ENCODE data around the gene MBNL1. TPM values are rescaled to one million over a fixed set of nuclear protein-coding genes. Genes with fewer than 3 reads are reported as not detected.

Gene MBNL1
- total RNA-seq, 1 experiment from 2014 or later, result 140 TPM

GRCh38 chr3:152447511-152447910, 178.8 kb downstream of the MBNL1 start:
- no peak overlapping the region for H3K27ac ChIP-seq (ENCODE audit: low read length)
- no peaks in the 10 kb centered on the region for H3K27me3 ChIP-seq (ENCODE audit: control insufficient read depth, insufficient read depth, low read length)
- no peak overlapping the region for H3K4me3 ChIP-seq (ENCODE audit: low read depth in 2 of 2, low read length in 2 of 2)
- H3K4me1 ChIP-seq (ENCODE audit: control insufficient read depth, insufficient read depth, low read length), result peaks cover 8% of the 10 kb centered on the region
- no TSS peak for BruUV-seq (replicated peaks)
- in situ Hi-C loops (cut with HindIII; ENCODE audit: low pct_unique_long_range_greater_than_20kb, low sequenced_read_pairs) (no loop called here), intact Hi-C loops (cut with micrococcal nuclease; ENCODE audit: unreplicated experiment) (loop anchor here (10.0 kb wide), 1 partner anchor 603 kb away; no protein-coding TSS in a partner anchor)
- H3K9me3 ChIP-seq (ENCODE audit: control insufficient read depth, insufficient read depth, low read depth, low read length), result no peaks in the 10 kb centered on the region
- ChIA-PET POLR2A (interaction anchor here (0.6 kb wide), 1 partner anchor 55 kb away, joined by 5 read pairs; no protein-coding TSS in a partner anchor), CTCF (interaction anchor here (0.9 kb wide), 1 partner anchor 19 kb away, joined by 3 read pairs; no protein-coding TSS in a partner anchor)
- DNase-seq (ENCODE audit: low read depth, low spot score), result no peak
- TF ChIP-seq POLR2AphosphoS5 (IDR thresholded peaks at IDR 0.05; ENCODE audit: low read depth, low read length) (no peak), TCF7L2 (IDR thresholded peaks at IDR 0.05; ENCODE audit: low read depth, low read length) (no peak), SIN3A (IDR thresholded peaks at IDR 0.05; ENCODE audit: borderline replicate concordance, insufficient read depth, low read depth, low read length) (no peak), REST (IDR thresholded peaks at IDR 0.05; ENCODE audit: insufficient read depth in 1 of 2, low read depth in 2 of 2, low read length in 1 of 2) (no peak), CTCF (IDR thresholded peaks at IDR 0.05) (no peak)
- H3K36me3 ChIP-seq (ENCODE audit: control insufficient read depth, insufficient read depth, low read length), result peaks cover 20% of the 10 kb centered on the region
- no peak for ATAC-seq

GRCh38 chr3:152448091-152448490, 179.4 kb downstream of the MBNL1 start:
- intact Hi-C loops (cut with micrococcal nuclease; ENCODE audit: unreplicated experiment) (loop anchor here (10.0 kb wide), 1 partner anchor 603 kb away; no protein-coding TSS in a partner anchor), in situ Hi-C loops (cut with HindIII; ENCODE audit: low pct_unique_long_range_greater_than_20kb, low sequenced_read_pairs) (no loop called here)
- Histone ChIP-seq H3K27me3 (ENCODE audit: control insufficient read depth, insufficient read depth, low read length) (no peaks in the 10 kb centered on the region), H3K4me3 (ENCODE audit: low read depth in 2 of 2, low read length in 2 of 2) (no peak overlapping the region), H3K9me3 (ENCODE audit: control insufficient read depth, insufficient read depth, low read depth, low read length) (no peaks in the 10 kb centered on the region), H3K4me1 (ENCODE audit: control insufficient read depth, insufficient read depth, low read length) (peaks cover 7% of the 10 kb centered on the region), H3K36me3 (ENCODE audit: control insufficient read depth, insufficient read depth, low read length) (peaks cover 20% of the 10 kb centered on the region), H3K27ac (ENCODE audit: low read length) (no peak overlapping the region)
- no peak for TF ChIP-seq CTCF (IDR thresholded peaks at IDR 0.05)
- no peak for TF ChIP-seq SIN3A (IDR thresholded peaks at IDR 0.05; ENCODE audit: borderline replicate concordance, insufficient read depth, low read depth, low read length)
- TF ChIP-seq REST (IDR thresholded peaks at IDR 0.05; ENCODE audit: insufficient read depth in 1 of 2, low read depth in 2 of 2, low read length in 1 of 2), result no peak
- TF ChIP-seq TCF7L2 (IDR thresholded peaks at IDR 0.05; ENCODE audit: low read depth, low read length), result no peak
- no peak for TF ChIP-seq POLR2AphosphoS5 (IDR thresholded peaks at IDR 0.05; ENCODE audit: low read depth, low read length)
- ChIA-PET CTCF (interaction anchor here (0.9 kb wide), 1 partner anchor 19 kb away, joined by 3 read pairs; no protein-coding TSS in a partner anchor), POLR2A (no interaction called here)
- DNase-seq (ENCODE audit: low read depth, low spot score) (no peak), ATAC-seq (no peak)
- no TSS peak for BruUV-seq (replicated peaks)

All from Panc1 (cell line).